Measurements from ENCODE around the gene AHI1. TPM values are rescaled to one million over a fixed set of nuclear protein-coding genes. Genes with fewer than 3 reads are reported as not detected.

Gene AHI1
- total and polyA plus RNA-seq, 4 donors, result 5.2 to 51.7 (median 23.8) TPM

DNA sequence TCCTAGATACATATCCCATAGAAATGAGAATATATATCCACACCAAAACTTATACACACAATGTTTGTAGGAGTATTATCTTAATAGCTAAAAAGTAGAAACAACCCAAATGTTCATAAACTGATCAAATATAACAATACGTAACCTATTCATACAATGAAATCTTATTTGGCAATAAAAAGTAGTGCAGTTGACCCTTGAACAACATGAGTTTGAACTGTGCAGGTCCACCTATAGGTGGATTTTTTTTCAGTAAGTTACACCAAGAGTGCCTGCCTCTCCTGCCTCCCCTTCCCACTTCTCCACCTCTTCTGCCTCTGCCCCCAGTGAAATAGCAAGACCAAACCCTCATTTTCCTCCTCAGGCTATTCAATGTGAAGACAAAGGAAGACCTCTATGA is 95.2 kb downstream of the AHI1 start:
- no peaks in the 10 kb centered on the region for H3K4me1 ChIP-seq (ENCODE audit: control insufficient read depth in 5 of 5, insufficient read depth in 5 of 5, low read length in 5 of 5)
- no peaks in the 10 kb centered on the region for H3K27me3 ChIP-seq (ENCODE audit: control insufficient read depth in 3 of 3, insufficient read depth in 3 of 3, low read length in 2 of 3)
- no peak overlapping the region for H3K9ac ChIP-seq (ENCODE audit: insufficient read depth in 1 of 2, low read length in 2 of 2)
- DNase-seq (no peak), ATAC-seq (ENCODE audit: insufficient read depth, low FRiP score) (no peak)
- H3K9me3 ChIP-seq (ENCODE audit: control insufficient read depth in 4 of 4, insufficient read depth in 3 of 4, low read length in 3 of 4), result no peaks in the 10 kb centered on the region
- 97% methylated on average over 1 of the region's 1 CpG for WGBS, 2 donors
- no peak overlapping the region for H3K27ac ChIP-seq (ENCODE audit: low read depth in 1 of 2, low read length in 1 of 2)
- TF ChIP-seq, protein P1, sequence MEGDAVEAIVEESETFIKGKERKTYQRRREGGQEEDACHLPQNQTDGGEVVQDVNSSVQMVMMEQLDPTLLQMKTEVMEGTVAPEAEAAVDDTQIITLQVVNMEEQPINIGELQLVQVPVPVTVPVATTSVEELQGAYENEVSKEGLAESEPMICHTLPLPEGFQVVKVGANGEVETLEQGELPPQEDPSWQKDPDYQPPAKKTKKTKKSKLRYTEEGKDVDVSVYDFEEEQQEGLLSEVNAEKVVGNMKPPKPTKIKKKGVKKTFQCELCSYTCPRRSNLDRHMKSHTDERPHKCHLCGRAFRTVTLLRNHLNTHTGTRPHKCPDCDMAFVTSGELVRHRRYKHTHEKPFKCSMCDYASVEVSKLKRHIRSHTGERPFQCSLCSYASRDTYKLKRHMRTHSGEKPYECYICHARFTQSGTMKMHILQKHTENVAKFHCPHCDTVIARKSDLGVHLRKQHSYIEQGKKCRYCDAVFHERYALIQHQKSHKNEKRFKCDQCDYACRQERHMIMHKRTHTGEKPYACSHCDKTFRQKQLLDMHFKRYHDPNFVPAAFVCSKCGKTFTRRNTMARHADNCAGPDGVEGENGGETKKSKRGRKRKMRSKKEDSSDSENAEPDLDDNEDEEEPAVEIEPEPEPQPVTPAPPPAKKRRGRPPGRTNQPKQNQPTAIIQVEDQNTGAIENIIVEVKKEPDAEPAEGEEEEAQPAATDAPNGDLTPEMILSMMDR (IDR thresholded peaks at IDR 0.05; ENCODE audit: control extremely low read depth, extremely low read depth), result no peak
- peaks cover 0 to 9% (median 2%) of the 10 kb centered on the region in 4 donors for H3K36me3 ChIP-seq (ENCODE audit: control insufficient read depth in 4 of 4, insufficient read depth in 4 of 4, low read length in 4 of 4)
- H3K4me3 ChIP-seq, result no peak overlapping the region

DNA sequence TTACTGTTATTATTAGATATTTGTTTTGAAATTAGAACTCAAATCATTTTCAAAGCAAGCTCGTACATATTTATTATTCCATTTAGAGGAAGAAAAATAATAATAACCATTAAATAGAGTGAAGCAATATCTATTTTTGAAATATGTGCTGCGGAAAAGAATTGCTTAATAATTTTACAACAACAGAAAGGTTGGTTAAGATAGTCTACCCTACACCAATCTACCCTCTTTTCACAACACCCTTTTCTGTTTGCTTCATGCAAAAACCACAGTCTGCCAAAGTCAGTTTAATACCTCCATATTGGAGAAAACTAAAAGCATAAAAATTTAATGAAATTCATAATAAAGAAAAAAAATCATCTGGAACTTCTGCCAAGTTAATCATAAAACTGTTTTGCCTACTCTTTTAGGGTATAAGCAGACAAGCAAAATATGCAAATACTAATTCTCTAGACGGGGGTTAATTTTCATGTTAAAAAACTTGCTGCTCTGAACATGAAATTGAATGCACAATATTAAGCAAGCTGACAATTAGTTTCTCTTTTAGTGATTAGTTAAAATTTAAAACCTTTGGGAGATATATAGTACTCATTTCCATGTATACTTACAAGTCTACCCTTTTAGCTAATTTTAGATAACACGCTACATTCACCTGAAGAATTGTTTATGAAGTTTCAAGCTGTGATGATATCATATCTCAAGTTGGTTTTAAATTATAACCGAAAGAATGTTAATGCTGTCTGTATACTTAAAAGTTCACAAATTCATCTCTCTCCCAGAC is 100.2 kb downstream of the AHI1 start:
- Histone ChIP-seq H3K9ac (ENCODE audit: insufficient read depth in 1 of 2, low read length in 2 of 2) (no peak overlapping the region), H3K4me3 (no peak overlapping the region), H3K27me3 (ENCODE audit: control insufficient read depth in 3 of 3, insufficient read depth in 3 of 3, low read length in 2 of 3) (no peaks in the 10 kb centered on the region), H3K4me1 (ENCODE audit: control insufficient read depth in 5 of 5, insufficient read depth in 5 of 5, low read length in 5 of 5) (no peaks in the 10 kb centered on the region), H3K27ac (ENCODE audit: low read depth in 1 of 2, low read length in 1 of 2) (no peak overlapping the region), H3K9me3 (ENCODE audit: control insufficient read depth in 4 of 4, insufficient read depth in 3 of 4, low read length in 3 of 4) (no peaks in the 10 kb centered on the region), H3K36me3 (ENCODE audit: control insufficient read depth in 4 of 4, insufficient read depth in 4 of 4, low read length in 4 of 4) (peaks cover 0 to 5% (median 0%) of the 10 kb centered on the region in 4 donors)
- DNase-seq (no peak), ATAC-seq (ENCODE audit: insufficient read depth, low FRiP score) (no peak)
- TF ChIP-seq, protein P1 (IDR thresholded peaks at IDR 0.05; ENCODE audit: control extremely low read depth, extremely low read depth), result no peak
- WGBS, 2 donors, result 61 to 81% methylated on average over 5 of the region's 5 CpGs

DNA sequence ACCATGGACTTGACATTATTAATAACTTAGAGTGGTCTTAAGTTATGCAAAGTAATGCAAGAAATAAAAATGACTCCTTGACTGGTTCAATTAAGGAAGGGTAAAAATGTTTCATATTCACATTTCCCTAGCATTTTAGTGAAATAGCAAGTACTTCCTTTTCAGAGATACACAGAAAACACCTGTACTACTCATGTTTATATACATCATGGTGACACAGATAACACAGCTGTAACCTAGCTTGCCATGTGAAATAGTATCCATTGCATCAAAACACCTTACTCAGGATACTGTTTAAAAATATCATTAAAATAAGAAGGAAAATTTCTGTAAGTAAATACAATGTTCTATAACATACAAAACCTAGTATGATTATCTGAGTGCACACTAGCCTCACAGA is 102.4 kb downstream of the AHI1 start:
- no peak for DNase-seq
- Histone ChIP-seq H3K36me3 (ENCODE audit: control insufficient read depth in 4 of 4, insufficient read depth in 4 of 4, low read length in 4 of 4) (peaks cover 0 to 7% (median 4%) of the 10 kb centered on the region in 4 donors), H3K27ac (ENCODE audit: low read depth in 1 of 2, low read length in 1 of 2) (no peak overlapping the region), H3K9me3 (ENCODE audit: control insufficient read depth in 4 of 4, insufficient read depth in 3 of 4, low read length in 3 of 4) (no peaks in the 10 kb centered on the region), H3K4me3 (no peak overlapping the region), H3K9ac (ENCODE audit: insufficient read depth in 1 of 2, low read length in 2 of 2) (no peak overlapping the region), H3K27me3 (ENCODE audit: control insufficient read depth in 3 of 3, insufficient read depth in 3 of 3, low read length in 2 of 3) (no peaks in the 10 kb centered on the region), H3K4me1 (ENCODE audit: control insufficient read depth in 5 of 5, insufficient read depth in 5 of 5, low read length in 5 of 5) (no peaks in the 10 kb centered on the region)
- TF ChIP-seq, protein P1 (IDR thresholded peaks at IDR 0.05; ENCODE audit: control extremely low read depth, extremely low read depth), result no peak
- no peak for ATAC-seq (ENCODE audit: insufficient read depth, low FRiP score)
